Inflammatory macrophage treated with lipopolysaccharide for 1 hour (primary cell): Measurements from ENCODE around the gene VPS13C.
"Not testable (repeated sequence)": the region's sequence is repeated elsewhere in the genome, so short reads cannot be mapped to it uniquely, and the experiment has no call there.

ENCODE experiments used
- DNase-seq, 2 donors: peaks; one replicate each; pipeline ENCODE4 v3.0.0-alpha.2; 2020 to 2022

Gene VPS13C

GRCh38 chr15:62068810-62069167 lies 8.5 kb upstream of the VPS13C start:
- DNase-seq: no peak

DNA sequence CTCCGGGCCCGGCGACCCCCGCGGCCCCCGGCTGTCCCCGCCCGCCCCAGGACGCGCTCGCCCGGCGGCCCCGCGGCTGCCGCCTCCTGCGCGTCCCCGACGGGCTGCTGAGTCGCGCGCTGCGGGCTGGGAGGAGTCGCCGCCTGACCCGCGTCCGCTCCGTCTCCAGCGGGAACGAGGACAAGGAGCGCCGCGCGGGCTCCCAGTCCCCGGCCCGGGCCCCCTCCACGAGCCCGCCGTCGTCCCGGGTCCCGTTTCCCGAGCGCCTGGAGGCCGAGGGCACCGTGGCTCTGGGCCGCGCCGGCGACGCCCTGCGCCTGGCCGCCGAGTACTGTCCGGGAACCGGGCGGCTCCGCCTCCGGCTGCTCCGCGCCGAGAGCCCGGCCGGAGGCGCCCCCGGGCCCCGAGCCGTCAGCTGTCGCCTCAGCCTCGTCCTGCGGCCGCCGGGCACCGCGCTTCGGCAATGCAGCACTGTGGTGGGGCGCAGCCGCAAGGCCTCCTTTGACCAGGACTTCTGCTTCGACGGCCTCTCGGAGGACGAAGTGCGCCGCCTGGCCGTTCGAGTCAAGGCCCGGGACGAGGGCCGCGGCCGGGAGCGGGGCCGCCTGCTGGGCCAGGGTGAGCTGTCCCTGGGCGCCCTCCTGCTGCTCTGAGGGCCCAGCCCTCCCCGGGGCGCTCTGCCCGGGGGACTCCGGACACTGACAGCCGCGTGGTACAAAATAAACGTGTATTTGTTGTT lies 8.0 kb upstream of the VPS13C start:
- peak; percentile 60 to 64 for DNase-seq

GRCh38 chr15:62067448-62068044 lies 7.3 kb upstream of the VPS13C start:
- no peak for DNase-seq

DNA sequence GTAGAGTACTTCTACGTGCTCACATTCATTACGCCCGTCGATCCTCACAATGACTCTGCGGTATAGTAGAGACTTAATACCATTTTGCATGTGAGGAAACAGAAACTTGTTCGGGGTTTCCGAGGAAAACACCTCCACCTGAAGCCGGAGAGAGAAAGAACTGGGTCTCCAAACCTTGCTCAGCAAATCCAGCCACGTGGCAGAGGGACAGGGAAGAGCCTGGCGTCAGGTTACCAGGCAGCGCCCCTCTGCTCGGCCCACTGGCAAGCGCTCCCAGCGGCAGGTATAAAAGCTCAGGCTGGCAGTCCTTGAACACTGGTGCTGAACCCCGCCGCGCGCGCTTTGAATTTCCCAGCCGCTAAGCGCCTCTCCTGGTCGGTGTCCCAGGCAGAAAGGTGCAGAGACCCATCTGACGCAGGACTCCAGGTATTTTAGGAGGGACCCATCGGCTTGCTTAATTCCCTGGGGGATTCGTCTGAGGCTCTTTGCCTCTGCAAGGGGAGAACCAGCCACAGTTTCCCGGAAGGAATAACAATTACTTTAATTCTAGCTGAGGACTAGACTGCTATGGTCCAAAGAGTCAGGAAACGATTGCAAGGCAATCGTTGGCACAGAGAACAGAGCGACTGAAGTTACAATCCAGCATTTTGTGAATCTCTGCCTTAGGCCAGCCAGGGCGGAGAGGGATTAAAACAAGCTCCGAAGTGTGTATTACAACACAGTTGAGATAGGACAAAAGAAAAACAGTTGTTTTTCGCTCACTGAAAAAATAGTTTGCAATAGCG lies 6.6 kb upstream of the VPS13C start, which contains the start of gene C2CD4A:
TSS of gene C2CD4A (plus strand) at position 315 of the 785 bp plus-strand sequence. CDS start 637 bp downstream, outside the sequence.
- no peak for DNase-seq

DNA sequence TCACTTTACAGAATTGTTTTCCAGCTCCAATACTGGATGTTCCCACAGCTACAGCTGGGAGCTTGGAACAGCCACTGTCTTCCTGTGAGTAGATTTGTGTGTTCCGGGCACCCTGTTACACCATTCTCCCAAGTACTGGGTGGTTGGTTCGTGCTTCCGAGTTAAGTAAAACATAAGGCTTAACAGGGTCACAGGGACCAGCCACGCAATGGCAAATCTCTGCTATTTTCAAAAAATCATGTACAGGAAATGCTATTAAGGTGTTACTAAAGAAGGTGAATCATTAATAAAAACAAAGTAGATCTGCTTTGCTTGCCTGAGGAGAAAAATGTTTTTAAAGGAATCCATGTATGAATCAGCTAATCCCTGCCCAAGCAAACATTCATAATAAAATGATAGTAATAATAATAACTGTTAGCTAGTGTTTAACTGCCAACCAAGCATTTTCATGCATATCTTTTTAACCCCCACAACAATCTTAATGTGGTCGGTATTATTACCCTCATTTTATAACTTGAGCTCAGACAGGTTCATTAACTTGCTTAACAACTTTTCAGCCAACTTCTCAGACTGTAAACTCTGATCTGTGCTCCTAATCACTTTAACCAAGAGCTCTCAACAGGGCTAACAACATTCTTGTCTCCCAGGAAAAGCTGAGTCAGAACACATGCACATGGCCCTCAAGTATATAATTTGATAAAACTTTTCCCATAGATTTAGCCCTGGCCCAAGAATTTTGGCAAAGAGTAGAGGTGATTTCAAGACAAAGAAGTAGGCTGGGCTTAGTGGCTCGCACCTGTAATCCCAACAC lies 3.8 kb upstream of the VPS13C start:
- no peak for DNase-seq

GRCh38 chr15:62060896-62061280 lies 641 bp upstream of the VPS13C start:
- no peak for DNase-seq

GRCh38 chr15:62059816-62060112 lies 483 bp downstream of the VPS13C start:
- peak; percentile 80 to 89 for DNase-seq

- DNase-seq: peak in 1 of 2 donors; percentile 24
Measured at GRCh38 chr15:62059108-62059815, 985 bp downstream of the VPS13C start.

DNA sequence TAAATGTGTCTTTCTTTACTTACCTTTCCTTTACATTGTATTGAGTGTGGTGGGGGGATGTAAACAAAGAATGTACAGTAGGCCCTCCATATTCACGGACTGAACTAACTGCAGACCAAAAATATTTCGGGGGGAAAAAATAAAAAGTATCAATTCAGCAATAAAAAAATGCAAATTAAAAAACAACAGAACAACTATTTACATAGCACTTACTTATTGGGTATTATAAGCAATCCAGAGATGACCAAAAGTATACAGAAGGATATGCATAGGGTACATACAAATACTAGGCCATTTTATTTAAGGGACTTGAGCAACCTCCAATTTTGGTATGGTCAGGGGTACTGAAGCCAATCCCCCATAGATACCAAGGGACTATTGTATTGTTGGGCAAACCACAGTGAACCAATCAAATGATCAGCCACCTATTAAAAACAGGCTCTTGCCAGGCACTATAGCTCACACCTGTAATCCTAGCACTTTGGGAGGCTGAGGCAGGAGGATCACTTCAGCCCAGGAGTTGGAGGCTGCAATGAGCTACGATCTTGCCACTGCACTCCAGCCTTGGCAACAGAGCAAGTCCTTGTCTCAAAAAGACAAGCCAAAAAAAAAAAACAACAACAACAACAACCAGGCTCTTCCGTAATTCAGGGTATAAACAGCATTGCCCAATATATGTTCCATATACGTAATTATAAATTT lies 1.8 kb downstream of the VPS13C start:
- no peak for DNase-seq

GRCh38 chr15:62057341-62057980 lies 2.8 kb downstream of the VPS13C start:
- peak; percentile 37 to 51 for DNase-seq

GRCh38 chr15:62054979-62055378 lies 5.3 kb downstream of the VPS13C start:
- DNase-seq: no peak

DNA sequence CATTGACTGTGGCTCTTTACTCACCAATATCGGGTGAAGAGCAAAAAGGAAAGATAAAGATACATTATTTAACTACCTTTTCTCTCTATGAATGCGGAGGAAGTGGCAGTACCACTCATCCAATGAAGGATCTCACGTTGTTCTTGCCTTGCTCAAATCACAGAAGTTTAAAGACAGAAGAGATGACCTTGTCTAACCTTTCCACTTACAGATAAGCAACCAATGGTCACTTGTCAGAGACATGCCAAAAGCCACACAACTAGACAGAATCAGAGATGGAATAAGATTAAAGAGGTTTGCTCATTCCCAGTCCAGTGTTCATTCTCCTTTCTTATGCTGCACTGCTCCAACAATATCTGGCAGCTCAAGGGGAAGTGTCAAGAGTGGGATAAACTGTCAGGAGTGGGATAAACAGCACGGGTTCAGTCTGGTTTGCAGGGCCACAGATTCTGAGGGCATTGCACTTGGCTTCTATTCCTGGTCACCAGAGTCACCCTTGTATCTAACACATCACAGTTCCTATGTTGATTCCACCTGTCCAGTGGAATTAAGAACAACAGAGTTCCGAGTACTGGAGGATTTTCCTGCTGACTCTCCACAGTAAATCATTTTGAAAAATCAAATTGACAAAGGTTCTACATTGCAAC lies 6.7 kb downstream of the VPS13C start:
- no peak for DNase-seq

DNA sequence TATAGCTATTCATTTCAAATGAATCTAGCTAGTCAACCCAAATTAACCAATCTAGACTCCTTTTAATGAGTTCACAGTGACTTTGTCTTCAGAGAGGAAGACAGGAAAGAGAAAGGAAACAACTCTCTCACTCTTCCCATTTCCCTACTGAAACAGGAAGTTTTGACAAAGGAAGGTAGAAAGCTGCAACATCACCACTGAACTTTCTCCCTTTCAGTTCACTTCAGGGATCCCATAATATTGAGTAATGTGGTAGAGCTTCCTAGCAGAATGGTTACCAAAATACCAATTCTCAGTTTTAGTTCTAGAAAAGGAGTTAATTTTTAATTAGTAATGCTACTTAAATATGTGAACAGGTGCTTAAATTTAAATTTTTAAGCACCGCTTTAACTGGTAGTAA lies 7.5 kb downstream of the VPS13C start:
- DNase-seq: peak; percentile 17 to 25

DNA sequence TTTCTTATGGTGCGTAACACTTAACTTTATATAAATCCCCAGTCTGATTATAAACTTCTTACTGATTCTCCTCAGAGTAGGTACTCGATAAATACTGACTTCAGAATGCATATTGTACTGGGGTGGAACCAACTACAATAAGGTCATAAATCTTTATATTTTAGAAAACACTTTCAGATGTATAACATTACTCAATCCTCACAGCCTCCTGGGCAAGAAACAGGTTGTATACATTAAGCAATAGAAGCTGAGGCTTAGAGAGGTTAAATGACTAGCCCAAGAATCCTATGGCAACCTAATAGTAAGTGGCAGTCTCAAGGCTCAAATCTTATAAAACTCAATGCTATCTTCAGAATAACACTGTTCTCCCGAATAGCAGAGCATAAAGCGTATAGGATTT lies 9.1 kb downstream of the VPS13C start:
- DNase-seq: no peak

GRCh38 chr15:62050115-62050514 lies 10.1 kb downstream of the VPS13C start:
- no peak for DNase-seq

- DNase-seq: not testable (repeated sequence)
Measured at GRCh38 chr15:62048254-62048653, 12.0 kb downstream of the VPS13C start.

DNA sequence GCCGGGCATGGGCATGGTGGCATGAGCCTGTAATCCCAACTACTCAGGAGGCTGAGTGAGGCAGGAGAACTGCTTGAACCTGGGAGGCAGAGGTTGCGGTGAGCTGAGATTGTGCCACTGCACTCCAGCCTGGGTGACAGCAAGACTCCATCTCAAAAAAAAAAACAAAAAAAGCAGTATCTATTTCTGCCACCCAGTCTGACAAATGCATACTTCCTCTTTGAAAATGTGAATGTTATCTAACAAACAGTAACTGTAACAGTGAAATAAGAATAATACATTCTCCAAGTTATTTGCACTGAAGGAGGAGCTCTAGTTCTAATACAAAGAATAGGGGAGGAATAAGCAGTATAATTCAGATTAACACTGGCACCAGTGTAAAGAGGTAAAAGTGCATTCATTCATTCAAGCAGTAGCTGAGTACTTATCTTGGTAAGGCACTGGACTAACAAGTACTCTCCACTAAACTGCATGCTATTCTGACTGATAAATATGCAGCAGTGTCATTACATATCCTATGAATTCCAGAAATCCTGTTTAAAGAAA lies 12.9 kb downstream of the VPS13C start:
- DNase-seq: no peak

- DNase-seq: peak in 1 of 2 donors; percentile 30
Measured at GRCh38 chr15:62046078-62046743, 14.0 kb downstream of the VPS13C start.

DNA sequence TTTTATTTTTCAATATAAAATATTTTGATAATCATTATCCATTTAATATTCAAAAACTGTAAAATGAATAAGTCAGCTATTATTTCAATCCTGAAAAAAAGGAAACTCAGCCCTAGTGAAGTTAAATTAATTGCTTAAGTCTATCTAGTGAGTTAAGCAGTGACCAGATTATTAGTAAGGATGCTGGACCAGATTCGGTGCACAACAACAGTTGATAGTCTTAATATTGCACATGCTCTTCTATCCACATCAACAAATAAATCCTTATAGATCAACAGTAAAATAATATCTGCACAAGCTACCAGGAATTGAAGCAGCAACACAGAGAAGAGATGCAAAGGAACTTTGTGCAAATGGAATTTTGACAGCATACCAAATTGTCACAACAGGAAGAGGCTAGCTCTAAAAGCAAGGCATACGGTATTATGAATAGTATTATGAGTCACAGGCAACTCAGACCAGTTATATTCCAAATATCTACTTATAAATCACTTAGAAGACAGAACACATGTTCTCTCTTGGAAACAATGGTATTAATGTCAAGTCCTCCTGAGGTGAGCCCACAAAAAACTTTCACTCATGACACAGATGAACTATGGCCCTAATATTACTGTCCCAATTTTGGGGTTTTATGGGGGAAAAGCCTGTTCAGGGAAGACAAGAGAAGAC lies 24.9 kb downstream of the VPS13C start:
- no peak for DNase-seq
